Measurements from ENCODE around the gene BCAS1. TPM values are rescaled to one million over a fixed set of nuclear protein-coding genes. Genes with fewer than 3 reads are reported as not detected.

The BCAS1 gene
- total RNA-seq, 1 donor from 2014 or later, result 0.81 TPM

- no peak overlapping the region for H3K27ac Mint-ChIP-seq
- TF ChIP-seq CTCF (IDR thresholded peaks at IDR 0.05; ENCODE audit: unreplicated experiment), result no peak
- no peaks in the 10 kb centered on the region for H3K27me3 Mint-ChIP-seq
- H3K36me3 Mint-ChIP-seq (ENCODE audit: insufficient read depth), result no peaks in the 10 kb centered on the region
- H3K4me1 Mint-ChIP-seq (ENCODE audit: low read depth), result peaks cover 6% of the 10 kb centered on the region
- H3K9me3 Mint-ChIP-seq (ENCODE audit: low read depth), result peaks cover 3% of the 10 kb centered on the region
- no peak for DNase-seq (ENCODE audit: low spot score, unreplicated experiment)
- no peak overlapping the region for H3K4me3 Mint-ChIP-seq (ENCODE audit: low read depth)
These were observed 15.9 kb downstream of the BCAS1 start for GRCh38 chr20:54054516-54054915.

DNA sequence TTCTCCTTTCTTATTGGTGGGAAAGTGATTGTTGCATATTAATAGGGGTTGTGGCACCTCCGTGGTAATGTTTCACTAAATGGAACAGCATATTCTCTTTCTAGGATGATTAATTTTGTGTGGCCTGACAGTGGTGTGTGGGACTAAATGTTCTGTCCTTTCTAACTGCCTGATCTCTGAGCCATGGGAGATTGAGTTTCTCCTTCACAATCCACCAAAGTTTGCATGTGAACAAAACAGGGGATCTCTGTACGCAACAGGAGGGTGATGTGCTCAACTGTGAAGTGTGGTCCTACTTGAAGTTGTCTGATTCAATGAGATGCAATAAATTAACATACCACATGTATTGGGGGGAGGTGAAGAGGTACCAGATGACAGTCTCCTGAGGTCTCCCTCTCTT is 19.3 kb downstream of the BCAS1 start:
- H3K27ac Mint-ChIP-seq, result no peak overlapping the region
- no peak overlapping the region for H3K4me3 Mint-ChIP-seq (ENCODE audit: low read depth)
- no peaks in the 10 kb centered on the region for H3K36me3 Mint-ChIP-seq (ENCODE audit: insufficient read depth)
- peaks cover 3% of the 10 kb centered on the region for H3K9me3 Mint-ChIP-seq (ENCODE audit: low read depth)
- DNase-seq (ENCODE audit: low spot score, unreplicated experiment), result no peak
- no peaks in the 10 kb centered on the region for H3K27me3 Mint-ChIP-seq
- no peak for TF ChIP-seq CTCF (IDR thresholded peaks at IDR 0.05; ENCODE audit: unreplicated experiment)
- no peaks in the 10 kb centered on the region for H3K4me1 Mint-ChIP-seq (ENCODE audit: low read depth)

- Mint-ChIP-seq H3K27ac (no peak overlapping the region), H3K9me3 (ENCODE audit: low read depth) (peaks cover 6% of the 10 kb centered on the region), H3K36me3 (ENCODE audit: insufficient read depth) (no peaks in the 10 kb centered on the region), H3K4me1 (ENCODE audit: low read depth) (no peaks in the 10 kb centered on the region), H3K27me3 (no peaks in the 10 kb centered on the region), H3K4me3 (ENCODE audit: low read depth) (no peak overlapping the region)
- no peak for DNase-seq (ENCODE audit: low spot score, unreplicated experiment)
- no peak for TF ChIP-seq CTCF (IDR thresholded peaks at IDR 0.05; ENCODE audit: unreplicated experiment)
These were observed 21.4 kb downstream of the BCAS1 start for GRCh38 chr20:54048891-54049545.

- Mint-ChIP-seq H3K36me3 (ENCODE audit: insufficient read depth) (no peaks in the 10 kb centered on the region), H3K4me1 (ENCODE audit: low read depth) (no peaks in the 10 kb centered on the region), H3K27ac (no peak overlapping the region), H3K27me3 (no peaks in the 10 kb centered on the region), H3K9me3 (ENCODE audit: low read depth) (peaks cover 6% of the 10 kb centered on the region), H3K4me3 (ENCODE audit: low read depth) (no peak overlapping the region)
- TF ChIP-seq CTCF (IDR thresholded peaks at IDR 0.05; ENCODE audit: unreplicated experiment), result no peak
- DNase-seq (ENCODE audit: low spot score, unreplicated experiment), result no peak
These were observed 21.9 kb downstream of the BCAS1 start for GRCh38 chr20:54048481-54048880.

DNA sequence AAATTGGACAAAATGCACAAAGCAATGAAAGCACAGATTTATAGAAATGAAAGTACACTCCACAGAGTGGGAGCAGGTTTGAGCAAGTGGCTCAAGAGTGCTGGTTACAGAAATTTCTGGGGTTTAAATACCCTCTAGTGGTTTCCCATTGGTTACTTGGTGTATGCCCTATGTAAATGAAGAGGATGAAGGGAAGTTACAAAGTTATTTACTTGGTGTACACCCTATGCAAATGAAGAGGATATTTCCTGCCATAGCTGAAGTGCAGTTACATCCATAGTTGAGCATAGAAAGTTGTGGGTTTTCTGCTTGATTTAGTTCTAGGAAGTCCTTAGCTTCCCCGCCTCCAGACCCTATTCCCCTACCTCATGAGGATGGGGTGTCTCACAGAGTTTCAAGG is 22.7 kb downstream of the BCAS1 start:
- Mint-ChIP-seq H3K36me3 (ENCODE audit: insufficient read depth) (no peaks in the 10 kb centered on the region), H3K27ac (no peak overlapping the region), H3K27me3 (no peaks in the 10 kb centered on the region), H3K9me3 (ENCODE audit: low read depth) (peaks cover 6% of the 10 kb centered on the region), H3K4me3 (ENCODE audit: low read depth) (no peak overlapping the region), H3K4me1 (ENCODE audit: low read depth) (no peaks in the 10 kb centered on the region)
- no peak for DNase-seq (ENCODE audit: low spot score, unreplicated experiment)
- TF ChIP-seq CTCF (IDR thresholded peaks at IDR 0.05; ENCODE audit: unreplicated experiment), result no peak
